HepG2 (cell line): Measurements from ENCODE around the gene GATM. TPM values are rescaled to one million over a fixed set of nuclear protein-coding genes. Genes with fewer than 3 reads are reported as not detected.

Source experiments
- ATAC-seq: fragments of 200-7000 bp; cut with Tn5 transposase; 3 replicates; pipeline ENCODE4 v1.9.1; 2020; ENCODE audit warnings: mild to moderate bottlenecking, moderate library complexity
- BruUV-seq: library from RNA; stranded (reverse); fragments of 400-500 nt; replicated peaks from 2 replicates; lab custom pipeline; 2021; lab: Mats Ljungman, UMichigan
- CTCF ChIA-PET: fragments of 300-600 bp; formaldehyde crosslinking; extraction: SDS; loops from one replicate; lab custom pipeline; 2021; ENCODE audit warnings: low total read pairs, inconsistent platforms, low intra/inter-chr PET ratio; lab: Yijun Ruan, JAX
- POLR2A ChIA-PET: fragments of 350-600 bp; sonication (Branson Sonifier 250); formaldehyde crosslinking; loops from one replicate; lab custom pipeline; 2020; ENCODE audit warnings: antibody characterized with exemption, inconsistent platforms; lab: Yijun Ruan, JAX
- DNase-seq: peaks from one replicate; pipeline ENCODE4 v3.0.0-alpha.2; 2015; ENCODE audit warnings: low spot score
- FAIRE-seq: peaks from 3 replicates; lab custom pipeline; 2011; peaks lifted over from hg19 to GRCh38; lab: Jason Lieb, UNC
- H2AFZ ChIP-seq: one replicate; pipeline ENCODE4 v1.6.1; 2011; ENCODE audit warnings: low read length, inconsistent platforms
- H3K27ac ChIP-seq: fragments of 300-600 bp; 3 replicates; pipeline ENCODE4 v1.8.0; 2011; ENCODE audit warnings: mixed run types, mild to moderate bottlenecking, mixed read lengths, low read length, inconsistent platforms; ENCODE audit not compliant: insufficient read depth; ENCODE audit errors: extremely low read length
- H3K27me3 ChIP-seq, 2 experiments: fragments of 200-600 bp in 1 of 2; 2 replicates in 1 of 2; 3 replicates in 1 of 2; pipeline versions ENCODE4 v1.6.0 to v1.8.0; 2011; ENCODE audit warnings: low read length in 2 of 2, mild to moderate bottlenecking in 2 of 2, moderate library complexity in 2 of 2, inconsistent platforms in 1 of 2; ENCODE audit not compliant: insufficient read depth in 2 of 2, control insufficient read depth in 1 of 2
- H3K36me3 ChIP-seq, 2 experiments: fragments of 200-600 bp in 1 of 2; replicated peaks in 1 of 2; 2 replicates in 1 of 2; 3 replicates in 1 of 2; pipeline versions ENCODE4 v1.5.1 to v1.8.0; 2011; ENCODE audit warnings: low read length in 2 of 2, inconsistent platforms in 1 of 2; ENCODE audit not compliant: insufficient read depth in 2 of 2, control insufficient read depth in 1 of 2
- H3K4me1 ChIP-seq: 2 replicates; pipeline ENCODE4 v1.5.1; 2012; ENCODE audit warnings: low read length, inconsistent platforms; ENCODE audit not compliant: insufficient read depth
- H3K4me2 ChIP-seq: 2 replicates; pipeline ENCODE4 v1.6.0; 2011; ENCODE audit warnings: low read depth, low read length, inconsistent platforms
- H3K4me3 ChIP-seq, 3 experiments: fragments of 200-600 bp in 1 of 3; sonication (generic), shearing (Covaris generic) in 1 of 3; replicated peaks in 1 of 3; 2 replicates each; pipeline ENCODE4 v1.5.1; 2011 to 2016; ENCODE audit warnings: low read length in 3 of 3, inconsistent platforms in 2 of 3, low read depth in 2 of 3, mild to moderate bottlenecking in 2 of 3, control low read depth in 1 of 3, mixed read lengths in 1 of 3; ENCODE audit not compliant: insufficient read depth in 1 of 3
- H3K79me2 ChIP-seq: one replicate; pipeline ENCODE4 v1.6.1; 2011; ENCODE audit warnings: low read length, inconsistent platforms; ENCODE audit not compliant: insufficient read depth
- H3K9ac ChIP-seq: 2 replicates; pipeline ENCODE4 v1.6.0; 2011; ENCODE audit warnings: mild to moderate bottlenecking, low read depth, low read length, inconsistent platforms; ENCODE audit not compliant: insufficient read depth
- H3K9me3 ChIP-seq: 2 replicates; pipeline ENCODE4 v1.5.1; 2012; ENCODE audit warnings: mild to moderate bottlenecking, low read length
- H4K20me1 ChIP-seq: 2 replicates; pipeline ENCODE4 v1.6.0; 2011; ENCODE audit warnings: inconsistent platforms, mild to moderate bottlenecking, low read length, moderate library complexity; ENCODE audit not compliant: insufficient read depth
- WGBS: methylation state at CpG from one replicate; pipeline ENCODE4 v1.1.6; 2017; ENCODE audit warnings: low lambda C conversion rate; 5-methylcytosine and 5-hydroxymethylcytosine counted together
- in situ Hi-C: cut with HindIII; loops from 2 replicates; pipeline ENCODE4 v1.10.0; 2017; ENCODE audit warnings: low pct_unique_long_range_greater_than_20kb; ENCODE audit not compliant: extremely low pct_ligation_motif_present
- intact Hi-C: fragments of 100-400 bp; cut with micrococcal nuclease; formaldehyde crosslinking; loops from one replicate; pipeline ENCODE4 v1.10.0; 2022; ENCODE audit not compliant: unreplicated experiment
- polyA plus RNA-seq, 8 experiments: library from polyadenylated mRNA; depleted of rRNA in 3 of 8; stranded (reverse) in 7 of 8; unstranded in 1 of 8; fragments of >200 nt; fragmentation: Illumina TruSeq in 4 of 8; extraction: Trizol in 4 of 8; gene quantifications; 2 replicates each; pipeline versions ENCODE4 v1.2.1 to v1.2.3, GENCODE V29; 2011 to 2016; ENCODE audit warnings: low read depth in 4 of 8, missing spikeins in 1 of 8, mixed read lengths in 1 of 8; ENCODE audit not compliant: insufficient read depth in 1 of 8
- total RNA-seq, 5 experiments: library from RNA; depleted of rRNA; stranded (reverse); fragments of >200 nt; fragmentation: Illumina TruSeq; extraction: Trizol; gene quantifications; 2 replicates each; pipeline ENCODE4 v1.2.3, GENCODE V29; 2016; ENCODE audit warnings: low read depth in 1 of 5
- TF ChIP-seq, protein P1 (sequence below): sonication (generic); formaldehyde crosslinking; IDR thresholded peaks from 2 replicates; pipeline ENCODE4 v1.5.0; 2020; ENCODE audit warnings: missing genetic modification reagents
- TF ChIP-seq, protein P2 (sequence below): sonication (generic); formaldehyde crosslinking; IDR thresholded peaks from 2 replicates; pipeline ENCODE4 v1.5.1; 2020; ENCODE audit warnings: missing genetic modification reagents, mild to moderate bottlenecking, borderline replicate concordance
- TF ChIP-seq, protein P3 (sequence below): sonication (generic); formaldehyde crosslinking; IDR thresholded peaks from 2 replicates; pipeline ENCODE4 v1.8.0; 2022; ENCODE audit warnings: low read depth, missing genetic modification reagents
- TF ChIP-seq, protein P4 (sequence below): sonication (generic); formaldehyde crosslinking; IDR thresholded peaks from 2 replicates; pipeline ENCODE4 v1.5.0; 2020; ENCODE audit warnings: mild to moderate bottlenecking, missing genetic modification reagents, borderline replicate concordance

GATM gene
- total and polyA plus RNA-seq, 2 of the 13 experiments (the other 11 are each of a cell fraction or from before 2014, with no cell fraction given): 2.1 to 16.8 TPM

DNA sequence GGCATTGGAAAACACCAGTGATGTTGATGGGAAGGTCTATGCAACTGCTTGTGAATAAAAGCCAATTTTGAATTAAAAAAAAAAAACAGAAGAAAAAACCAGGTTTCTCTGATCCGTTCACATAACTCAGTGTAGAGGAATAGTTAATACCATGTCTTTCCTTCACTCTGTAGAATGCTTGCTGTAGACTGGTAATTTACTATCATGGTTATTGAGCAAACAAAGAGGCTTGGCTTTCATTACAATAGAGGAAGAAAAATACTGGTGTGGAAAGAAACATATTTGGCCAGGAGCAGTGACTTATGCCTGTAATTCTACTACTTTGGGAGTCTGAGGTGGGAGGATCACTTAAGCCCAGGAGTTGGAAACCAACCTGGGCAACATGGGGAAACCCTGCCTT is 41.1 kb downstream of the GATM start:
- WGBS: 90% methylated on average over 1 of the region's 1 CpG
- H3K79me2 ChIP-seq: no peaks in the 10 kb centered on the region
- no peak overlapping the region for H3K9ac ChIP-seq
- no peak overlapping the region for H3K27ac ChIP-seq
- FAIRE-seq (no peak), ATAC-seq (no peak), DNase-seq (no peak)
- POLR2A ChIA-PET: no interaction called here
- in situ Hi-C loops: no loop called here
- CTCF ChIA-PET: no interaction called here
- no peak overlapping the region for H3K4me3 ChIP-seq
- no TSS peak for BruUV-seq
- peaks cover 97% of the 10 kb centered on the region for H3K4me1 ChIP-seq
- H3K4me2 ChIP-seq: no peak overlapping the region
- no peaks in the 10 kb centered on the region for H3K36me3 ChIP-seq
- TF ChIP-seq, protein P1, sequence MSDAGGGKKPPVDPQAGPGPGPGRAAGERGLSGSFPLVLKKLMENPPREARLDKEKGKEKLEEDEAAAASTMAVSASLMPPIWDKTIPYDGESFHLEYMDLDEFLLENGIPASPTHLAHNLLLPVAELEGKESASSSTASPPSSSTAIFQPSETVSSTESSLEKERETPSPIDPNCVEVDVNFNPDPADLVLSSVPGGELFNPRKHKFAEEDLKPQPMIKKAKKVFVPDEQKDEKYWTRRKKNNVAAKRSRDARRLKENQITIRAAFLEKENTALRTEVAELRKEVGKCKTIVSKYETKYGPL (CRISPR knock-in tag): no peak
- H3K27me3 ChIP-seq: no peaks in the 10 kb centered on the region
- no peaks in the 10 kb centered on the region for H4K20me1 ChIP-seq
- H3K9me3 ChIP-seq: no peaks in the 10 kb centered on the region
- no peak overlapping the region for H2AFZ ChIP-seq
- intact Hi-C loops: no loop called here

DNA sequence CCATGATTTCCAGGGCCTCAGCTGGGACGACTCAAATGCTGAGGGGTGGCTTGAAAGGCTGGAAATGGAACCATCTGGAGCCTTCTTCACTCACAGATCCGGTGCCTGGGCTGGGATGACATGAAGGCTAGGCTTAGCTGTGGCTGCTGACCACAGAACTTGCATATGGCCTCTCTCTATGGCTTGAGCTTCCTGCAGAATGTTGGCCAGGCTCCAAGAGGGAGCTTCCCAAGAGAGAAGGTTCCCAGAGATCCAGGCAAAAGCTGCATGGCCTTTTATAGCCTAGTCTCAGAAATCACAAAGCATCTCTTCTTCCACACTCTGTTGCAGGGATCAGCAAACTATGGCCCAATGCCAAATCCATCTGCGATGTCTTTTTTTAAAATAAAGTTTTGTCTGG is 44.8 kb downstream of the GATM start:
- Histone ChIP-seq H3K4me3 (no peak overlapping the region), H3K27ac (peak overlapping the region; percentile 88), H3K9ac (no peak overlapping the region), H3K27me3 (no peaks in the 10 kb centered on the region), H3K36me3 (no peaks in the 10 kb centered on the region), H3K9me3 (no peaks in the 10 kb centered on the region), H4K20me1 (no peaks in the 10 kb centered on the region), H3K4me2 (0 out of 2 replicates have a peak overlapping the region, but pooled peaks have one; percentile 8), H3K79me2 (no peaks in the 10 kb centered on the region), H2AFZ (peak overlapping the region; percentile 4), H3K4me1 (peaks cover 90% of the 10 kb centered on the region)
- FAIRE-seq: no peak
- 48% methylated on average over 2 of the region's 3 CpGs for WGBS
- peak; percentile 53 for DNase-seq
- in situ Hi-C loops: no loop called here
- POLR2A ChIA-PET: interaction anchor here (0.7 to 1.5 kb wide), 2 partner anchors 35 to 69 kb away, joined by 3 to 7 read pairs; a partner anchor contains a TSS
- no TSS peak for BruUV-seq
- CTCF ChIA-PET: no interaction called here
- ATAC-seq: peak; percentile 49; the same call in 2 of the 3 replicates
- intact Hi-C loops: no loop called here
- TF ChIP-seq, protein P2, sequence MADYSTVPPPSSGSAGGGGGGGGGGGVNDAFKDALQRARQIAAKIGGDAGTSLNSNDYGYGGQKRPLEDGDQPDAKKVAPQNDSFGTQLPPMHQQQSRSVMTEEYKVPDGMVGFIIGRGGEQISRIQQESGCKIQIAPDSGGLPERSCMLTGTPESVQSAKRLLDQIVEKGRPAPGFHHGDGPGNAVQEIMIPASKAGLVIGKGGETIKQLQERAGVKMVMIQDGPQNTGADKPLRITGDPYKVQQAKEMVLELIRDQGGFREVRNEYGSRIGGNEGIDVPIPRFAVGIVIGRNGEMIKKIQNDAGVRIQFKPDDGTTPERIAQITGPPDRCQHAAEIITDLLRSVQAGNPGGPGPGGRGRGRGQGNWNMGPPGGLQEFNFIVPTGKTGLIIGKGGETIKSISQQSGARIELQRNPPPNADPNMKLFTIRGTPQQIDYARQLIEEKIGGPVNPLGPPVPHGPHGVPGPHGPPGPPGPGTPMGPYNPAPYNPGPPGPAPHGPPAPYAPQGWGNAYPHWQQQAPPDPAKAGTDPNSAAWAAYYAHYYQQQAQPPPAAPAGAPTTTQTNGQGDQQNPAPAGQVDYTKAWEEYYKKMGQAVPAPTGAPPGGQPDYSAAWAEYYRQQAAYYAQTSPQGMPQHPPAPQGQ (CRISPR knock-in tag): no peak
- TF ChIP-seq, protein P3, sequence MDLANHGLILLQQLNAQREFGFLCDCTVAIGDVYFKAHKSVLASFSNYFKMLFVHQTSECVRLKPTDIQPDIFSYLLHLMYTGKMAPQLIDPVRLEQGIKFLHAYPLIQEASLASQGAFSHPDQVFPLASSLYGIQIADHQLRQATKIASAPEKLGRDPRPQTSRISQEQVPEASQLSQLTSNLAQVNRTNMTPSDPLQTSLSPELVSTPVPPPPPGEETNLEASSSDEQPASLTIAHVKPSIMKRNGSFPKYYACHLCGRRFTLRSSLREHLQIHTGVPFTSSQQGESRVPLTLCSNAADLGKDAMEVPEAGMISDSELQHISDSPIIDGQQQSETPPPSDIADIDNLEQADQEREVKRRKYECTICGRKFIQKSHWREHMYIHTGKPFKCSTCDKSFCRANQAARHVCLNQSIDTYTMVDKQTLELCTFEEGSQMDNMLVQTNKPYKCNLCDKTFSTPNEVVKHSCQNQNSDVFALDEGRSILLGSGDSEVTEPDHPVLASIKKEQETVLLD (CRISPR knock-in tag): no peak
- TF ChIP-seq, protein P4, sequence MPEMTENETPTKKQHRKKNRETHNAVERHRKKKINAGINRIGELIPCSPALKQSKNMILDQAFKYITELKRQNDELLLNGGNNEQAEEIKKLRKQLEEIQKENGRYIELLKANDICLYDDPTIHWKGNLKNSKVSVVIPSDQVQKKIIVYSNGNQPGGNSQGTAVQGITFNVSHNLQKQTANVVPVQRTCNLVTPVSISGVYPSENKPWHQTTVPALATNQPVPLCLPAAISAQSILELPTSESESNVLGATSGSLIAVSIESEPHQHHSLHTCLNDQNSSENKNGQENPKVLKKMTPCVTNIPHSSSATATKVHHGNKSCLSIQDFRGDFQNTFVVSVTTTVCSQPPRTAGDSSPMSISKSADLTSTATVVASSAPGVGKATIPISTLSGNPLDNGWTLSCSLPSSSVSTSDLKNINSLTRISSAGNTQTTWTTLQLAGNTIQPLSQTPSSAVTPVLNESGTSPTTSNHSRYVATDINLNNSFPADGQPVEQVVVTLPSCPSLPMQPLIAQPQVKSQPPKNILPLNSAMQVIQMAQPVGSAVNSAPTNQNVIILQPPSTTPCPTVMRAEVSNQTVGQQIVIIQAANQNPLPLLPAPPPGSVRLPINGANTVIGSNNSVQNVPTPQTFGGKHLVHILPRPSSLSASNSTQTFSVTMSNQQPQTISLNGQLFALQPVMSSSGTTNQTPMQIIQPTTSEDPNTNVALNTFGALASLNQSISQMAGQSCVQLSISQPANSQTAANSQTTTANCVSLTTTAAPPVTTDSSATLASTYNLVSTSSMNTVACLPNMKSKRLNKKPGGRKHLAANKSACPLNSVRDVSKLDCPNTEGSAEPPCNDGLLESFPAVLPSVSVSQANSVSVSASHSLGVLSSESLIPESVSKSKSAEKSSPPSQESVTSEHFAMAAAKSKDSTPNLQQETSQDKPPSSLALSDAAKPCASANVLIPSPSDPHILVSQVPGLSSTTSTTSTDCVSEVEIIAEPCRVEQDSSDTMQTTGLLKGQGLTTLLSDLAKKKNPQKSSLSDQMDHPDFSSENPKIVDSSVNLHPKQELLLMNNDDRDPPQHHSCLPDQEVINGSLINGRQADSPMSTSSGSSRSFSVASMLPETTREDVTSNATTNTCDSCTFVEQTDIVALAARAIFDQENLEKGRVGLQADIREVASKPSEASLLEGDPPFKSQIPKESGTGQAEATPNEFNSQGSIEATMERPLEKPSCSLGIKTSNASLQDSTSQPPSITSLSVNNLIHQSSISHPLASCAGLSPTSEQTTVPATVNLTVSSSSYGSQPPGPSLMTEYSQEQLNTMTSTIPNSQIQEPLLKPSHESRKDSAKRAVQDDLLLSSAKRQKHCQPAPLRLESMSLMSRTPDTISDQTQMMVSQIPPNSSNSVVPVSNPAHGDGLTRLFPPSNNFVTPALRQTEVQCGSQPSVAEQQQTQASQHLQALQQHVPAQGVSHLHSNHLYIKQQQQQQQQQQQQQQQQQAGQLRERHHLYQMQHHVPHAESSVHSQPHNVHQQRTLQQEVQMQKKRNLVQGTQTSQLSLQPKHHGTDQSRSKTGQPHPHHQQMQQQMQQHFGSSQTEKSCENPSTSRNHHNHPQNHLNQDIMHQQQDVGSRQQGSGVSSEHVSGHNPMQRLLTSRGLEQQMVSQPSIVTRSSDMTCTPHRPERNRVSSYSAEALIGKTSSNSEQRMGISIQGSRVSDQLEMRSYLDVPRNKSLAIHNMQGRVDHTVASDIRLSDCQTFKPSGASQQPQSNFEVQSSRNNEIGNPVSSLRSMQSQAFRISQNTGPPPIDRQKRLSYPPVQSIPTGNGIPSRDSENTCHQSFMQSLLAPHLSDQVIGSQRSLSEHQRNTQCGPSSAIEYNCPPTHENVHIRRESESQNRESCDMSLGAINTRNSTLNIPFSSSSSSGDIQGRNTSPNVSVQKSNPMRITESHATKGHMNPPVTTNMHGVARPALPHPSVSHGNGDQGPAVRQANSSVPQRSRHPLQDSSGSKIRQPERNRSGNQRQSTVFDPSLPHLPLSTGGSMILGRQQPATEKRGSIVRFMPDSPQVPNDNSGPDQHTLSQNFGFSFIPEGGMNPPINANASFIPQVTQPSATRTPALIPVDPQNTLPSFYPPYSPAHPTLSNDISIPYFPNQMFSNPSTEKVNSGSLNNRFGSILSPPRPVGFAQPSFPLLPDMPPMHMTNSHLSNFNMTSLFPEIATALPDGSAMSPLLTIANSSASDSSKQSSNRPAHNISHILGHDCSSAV (CRISPR knock-in tag): no peak
